GM19468 (cell line): ENCODE measurements around the gene ITPK1.

ENCODE experiments used
- ATAC-seq: cut with Tn5 transposase; IDR thresholded peaks from one replicate; pipeline ENCODE4 v1.9.1; 2021; ENCODE audit warnings: mild to moderate bottlenecking, moderate library complexity, moderate number of reproducible peaks; ENCODE audit not compliant: unreplicated experiment; ENCODE audit errors: extremely low read depth

Gene ITPK1

GRCh38 chr14:92980866-92981265 is 134.9 kb downstream of the ITPK1 start:
- ATAC-seq = no peak

GRCh38 chr14:92978229-92979021 is 137.3 kb downstream of the ITPK1 start:
- no peak for ATAC-seq

GRCh38 chr14:92976268-92976667 is 139.5 kb downstream of the ITPK1 start:
- no peak for ATAC-seq

- no peak for ATAC-seq
Observed at GRCh38 chr14:92974541-92975345, 141.0 kb downstream of the ITPK1 start.

- ATAC-seq = no peak
Observed at GRCh38 chr14:92973798-92974372, 141.8 kb downstream of the ITPK1 start.

- ATAC-seq = no peak
Observed at GRCh38 chr14:92973261-92973797, 142.4 kb downstream of the ITPK1 start.

- no peak for ATAC-seq
Observed at GRCh38 chr14:92971601-92972180, 144.0 kb downstream of the ITPK1 start.

- ATAC-seq = no peak
Observed at GRCh38 chr14:92970271-92970670, 145.5 kb downstream of the ITPK1 start.

- no peak for ATAC-seq
Observed at GRCh38 chr14:92969871-92970270, 145.9 kb downstream of the ITPK1 start.

GRCh38 chr14:92969430-92969829 is 146.3 kb downstream of the ITPK1 start:
- no peak for ATAC-seq

- no peak for ATAC-seq
Observed at GRCh38 chr14:92968291-92969020, 147.3 kb downstream of the ITPK1 start.

- no peak for ATAC-seq
Observed at GRCh38 chr14:92967346-92967926, 148.3 kb downstream of the ITPK1 start.

GRCh38 chr14:92965281-92965680 is 150.4 kb downstream of the ITPK1 start:
- no peak for ATAC-seq

GRCh38 chr14:92964124-92965109 is 151.3 kb downstream of the ITPK1 start:
- ATAC-seq = no peak

GRCh38 chr14:92963301-92964123 is 152.2 kb downstream of the ITPK1 start:
- no peak for ATAC-seq

GRCh38 chr14:92962831-92963095 is 153.0 kb downstream of the ITPK1 start:
- no peak for ATAC-seq

GRCh38 chr14:92962031-92962830 is 153.5 kb downstream of the ITPK1 start:
- no peak for ATAC-seq
